K562 (cell line): ENCODE data around the gene CCDC85A. TPM values are rescaled to one million over a fixed set of nuclear protein-coding genes. Genes with fewer than 3 reads are reported as not detected.
A peak's percentile ranks its signal among the peaks of the same experiment; 100 is the strongest.

Source experiments
- ATAC-seq: fragments of 200-7000 bp; cut with Tn5 transposase; 3 replicates; pipeline ENCODE4 v1.9.1; 2020; ENCODE audit warnings: moderate library complexity
- BruUV-seq: library from RNA; stranded (reverse); fragments of 400-500 nt; replicated peaks from 2 replicates; lab custom pipeline; 2021; lab: Mats Ljungman, UMichigan
- CTCF ChIA-PET: fragments of 300-600 bp; formaldehyde crosslinking; extraction: SDS; loops from one replicate; lab custom pipeline; 2021; ENCODE audit warnings: low intra/inter-chr PET ratio; lab: Yijun Ruan, JAX
- POLR2A ChIA-PET: fragments of 300-600, 350-650 bp; sonication (Branson Sonifier 250); formaldehyde crosslinking; extraction: SDS; loops from one replicate; lab custom pipeline; 2021; ENCODE audit warnings: antibody characterized with exemption, inconsistent platforms; lab: Yijun Ruan, JAX
- DNase-seq, 4 experiments: peaks; one replicate each; pipeline versions ENCODE4 v3.0.0 to v3.0.0-alpha.2; 2011 to 2018; ENCODE audit warnings: low spot score in 3 of 4, mixed read lengths in 3 of 4; ENCODE audit errors: extremely low read depth in 1 of 4
- FAIRE-seq: peaks from 2 replicates; lab custom pipeline; 2011; peaks lifted over from hg19 to GRCh38; lab: Jason Lieb, UNC
- H2AFZ ChIP-seq: 2 replicates; pipeline ENCODE4 v1.6.0; 2011; ENCODE audit warnings: low read depth, low read length, control low read depth, inconsistent platforms
- H3K27ac ChIP-seq: fragments of 200-600 bp; 3 replicates; pipeline ENCODE4 v1.8.0; 2011; ENCODE audit warnings: low read depth, mild to moderate bottlenecking, control low read depth, inconsistent platforms, low read length, moderate library complexity, mixed read lengths; ENCODE audit errors: extremely low read depth
- H3K27me3 ChIP-seq, 2 experiments: fragments of 300-600 bp in 1 of 2; 2 replicates in 1 of 2; 3 replicates in 1 of 2; pipeline versions ENCODE4 v1.6.0 to v1.8.0; 2011; ENCODE audit warnings: inconsistent platforms in 2 of 2, low read length in 2 of 2, mild to moderate bottlenecking in 1 of 2, mixed read lengths in 1 of 2, moderate library complexity in 1 of 2; ENCODE audit not compliant: control insufficient read depth in 2 of 2, insufficient read depth in 2 of 2
- H3K36me3 ChIP-seq: fragments of 300-600 bp; 3 replicates; pipeline ENCODE4 v1.8.0; 2011; ENCODE audit warnings: mild to moderate bottlenecking, low read length, inconsistent platforms; ENCODE audit not compliant: control insufficient read depth, insufficient read depth
- H3K4me1 ChIP-seq, 2 experiments: fragments of 200-600 bp in 1 of 2; replicated peaks in 1 of 2; 2 replicates in 1 of 2; 3 replicates in 1 of 2; pipeline versions ENCODE4 v1.5.1 to v1.8.0; 2011; ENCODE audit warnings: inconsistent platforms in 2 of 2, low read length in 2 of 2, mild to moderate bottlenecking in 1 of 2, mixed read lengths in 1 of 2, moderate library complexity in 1 of 2; ENCODE audit not compliant: control insufficient read depth in 2 of 2, insufficient read depth in 2 of 2
- H3K4me2 ChIP-seq: 2 replicates; pipeline ENCODE4 v1.6.1; 2011; ENCODE audit warnings: low read length, control low read depth, inconsistent platforms, mixed read lengths; ENCODE audit not compliant: insufficient read depth
- H3K4me3 ChIP-seq: fragments of 200-600 bp; sonication (generic), shearing (Covaris generic); 2 replicates; pipeline ENCODE4 v1.5.1; 2016; ENCODE audit warnings: control low read depth, inconsistent platforms
- H3K79me2 ChIP-seq: fragments of 200-600 bp; 3 replicates; pipeline ENCODE4 v1.8.0; 2011; ENCODE audit warnings: low read length, inconsistent platforms; ENCODE audit not compliant: control insufficient read depth, insufficient read depth
- H3K9ac ChIP-seq, 2 experiments: 2 replicates each; pipeline versions ENCODE4 v1.6.0 to v1.6.1; 2011; ENCODE audit warnings: low read depth in 2 of 2, low read length in 2 of 2, control low read depth in 1 of 2, inconsistent platforms in 1 of 2, mild to moderate bottlenecking in 1 of 2, mixed read lengths in 1 of 2; ENCODE audit not compliant: insufficient read depth in 1 of 2
- H3K9me1 ChIP-seq: one replicate; pipeline ENCODE4 v1.6.0; 2011; ENCODE audit warnings: inconsistent platforms, mild to moderate bottlenecking, low read length, moderate library complexity; ENCODE audit not compliant: control insufficient read depth, insufficient read depth
- H3K9me3 ChIP-seq: replicated peaks from 2 replicates; pipeline ENCODE4 v1.5.1; 2011; ENCODE audit warnings: low read depth, low read length, inconsistent platforms; ENCODE audit not compliant: control insufficient read depth, insufficient read depth
- H4K20me1 ChIP-seq: replicated peaks from 2 replicates; pipeline ENCODE4 v1.6.1; 2011; ENCODE audit warnings: low read length, inconsistent platforms, mixed read lengths; ENCODE audit not compliant: control insufficient read depth, insufficient read depth
- ARID1B ChIP-seq: fragments of 450-650 bp; IDR thresholded peaks from 2 replicates; pipeline ENCODE4 v1.6.1; 2016; ENCODE audit warnings: antibody characterized with exemption, mild to moderate bottlenecking, inconsistent platforms
- BRF1 ChIP-seq: IDR thresholded peaks from 3 replicates; pipeline ENCODE4 v1.6.1; 2011; ENCODE audit warnings: borderline replicate concordance, mild to moderate bottlenecking; ENCODE audit not compliant: insufficient read length; ENCODE audit errors: extremely low read depth
- ELK1 ChIP-seq: sonication (generic); formaldehyde crosslinking; IDR thresholded peaks from 2 replicates; pipeline ENCODE4 v1.8.1; 2022; ENCODE audit warnings: missing genetic modification reagents
- ETV1 ChIP-seq: fragments of 450-650 bp; conservative IDR thresholded peaks from 2 replicates; pipeline ENCODE4 v1.6.1; 2016; ENCODE audit warnings: missing genetic modification characterization, control low read depth, low read depth, missing compliant biosample characterization
- SPI1 ChIP-seq: IDR thresholded peaks from 2 replicates; pipeline ENCODE4 v1.6.1; 2011; ENCODE audit warnings: low read depth, low read length, control low read depth, borderline replicate concordance
- ZNF212 ChIP-seq: fragments of 450-650 bp; formaldehyde crosslinking; IDR thresholded peaks from 2 replicates; pipeline ENCODE4 v1.4.0; 2020; ENCODE audit warnings: mild to moderate bottlenecking
- ZNF318 ChIP-seq, 2 experiments: fragments of 450-650 bp; IDR thresholded peaks; 2 replicates each; pipeline ENCODE4 v1.6.1; 2016; ENCODE audit warnings: mild to moderate bottlenecking in 2 of 2, borderline replicate concordance in 1 of 2, low read depth in 1 of 2, moderate library complexity in 1 of 2
- WGBS: fragments of 100-300 bp; shearing (Covaris generic); methylation state at CpG from one replicate; pipeline ENCODE4 v1.1.6; 2016; ENCODE audit warnings: low coverage, mixed read lengths; ENCODE audit not compliant: insufficient coverage; ENCODE audit errors: missing lambda C conversion rate; 5-methylcytosine and 5-hydroxymethylcytosine counted together
- in situ Hi-C: fragments of 300-500 bp; cut with MboI; formaldehyde crosslinking; loops from 4 replicates; pipeline ENCODE4 v1.15.0; 2018; ENCODE audit warnings: inconsistent platforms, mixed read lengths
- intact Hi-C: fragments of 100-400 bp; cut with micrococcal nuclease; formaldehyde crosslinking; loops from 2 replicates; pipeline ENCODE4 v1.14.2; 2022
- polyA plus RNA-seq, 8 experiments: library from polyadenylated mRNA; depleted of rRNA in 4 of 8; stranded (reverse) in 5 of 8; unstranded in 3 of 8; fragments of >200 nt; fragmentation: Nextera tagmentation in 2 of 8; fragmentation: Illumina TruSeq in 1 of 8; extraction: Ambion mirVana in 2 of 8; extraction: Trizol in 1 of 8; gene quantifications; 2 replicates each; pipeline versions ENCODE4 v1.2.1 to v1.2.3, GENCODE V29; 2011 to 2014; ENCODE audit warnings: inconsistent platforms in 1 of 8, missing spikeins in 1 of 8
- total RNA-seq, 7 experiments: library from RNA; depleted of rRNA in 6 of 7; stranded (reverse); fragments of >200 nt in 6 of 7; fragmentation: Illumina TruSeq in 2 of 7; extraction: Trizol in 2 of 7; gene quantifications; 2 replicates each; pipeline versions ENCODE4 v1.2.1 to v1.2.3, GENCODE V29; 2011 to 2021; ENCODE audit warnings: low replicate concordance in 1 of 7
- TF ChIP-seq, protein P1 (sequence below): sonication (generic); formaldehyde crosslinking; IDR thresholded peaks from 2 replicates; pipeline ENCODE4 v1.8.0; 2022; ENCODE audit warnings: mild to moderate bottlenecking, low read depth, missing genetic modification reagents
- TF ChIP-seq, protein P2 (sequence below): IDR thresholded peaks from 2 replicates; pipeline ENCODE4 v1.6.1; 2012; ENCODE audit warnings: low read depth, low read length, improper control_type of control experiment, borderline replicate concordance

CCDC85A gene
- total and polyA plus RNA-seq, 9 of the 15 experiments (the other 6 are each of a cell fraction or from before 2014, with no cell fraction given): 0.03 to 0.14 (median 0.10) TPM; not detected in 5

DNA sequence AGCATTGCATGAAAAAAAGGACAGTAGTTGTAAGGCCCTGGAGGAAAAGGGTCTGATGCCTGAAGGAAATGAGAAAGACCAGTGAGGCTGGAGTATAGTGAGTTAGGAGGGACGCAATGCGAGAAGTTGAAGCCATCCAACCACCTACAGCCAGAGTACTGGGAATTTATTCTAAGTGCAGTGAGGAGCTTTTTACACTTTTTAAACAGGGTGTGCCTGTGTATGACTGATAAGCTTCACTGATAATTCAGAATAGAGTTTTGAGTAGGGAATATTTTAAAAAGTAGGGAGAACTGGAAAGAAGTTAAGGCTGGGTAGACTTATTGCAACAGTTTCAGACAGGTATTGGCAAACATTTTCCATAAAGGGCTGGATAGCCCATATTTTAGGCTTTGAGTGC, 35.9 kb upstream of the CCDC85A start:
- DNase-seq (no peak), FAIRE-seq (no peak), ATAC-seq (peak; percentile 30; the same call in 2 of the 3 replicates)
- Histone ChIP-seq H3K9ac (no peak overlapping the region), H3K4me2 (no peak overlapping the region), H2AFZ (no peak overlapping the region), H3K36me3 (no peaks in the 10 kb centered on the region), H3K9me3 (no peaks in the 10 kb centered on the region), H3K4me1 (peaks cover 3 to 17% of the 10 kb centered on the region in 2 experiments; a peak in 3 of 5 replicates), H3K27ac (no peak overlapping the region), H3K4me3 (no peak overlapping the region), H3K9me1 (no peaks in the 10 kb centered on the region), H4K20me1 (no peaks in the 10 kb centered on the region), H3K79me2 (no peaks in the 10 kb centered on the region; the same call in 2 of the 3 replicates), H3K27me3 (no peaks in the 10 kb centered on the region)
- BruUV-seq: no TSS peak
- TF ChIP-seq ELK1 (no peak), BRF1 (no peak), ARID1B (no peak), SPI1 (no peak), ZNF318 (IDR thresholded peaks at IDR 0.05; ENCODE audit: borderline replicate concordance in 1 of 2, low read depth in 1 of 2) (no peak), ETV1 (no peak), ZNF212 (CRISPR knock-in tag) (no peak)
- TF ChIP-seq, protein P1, sequence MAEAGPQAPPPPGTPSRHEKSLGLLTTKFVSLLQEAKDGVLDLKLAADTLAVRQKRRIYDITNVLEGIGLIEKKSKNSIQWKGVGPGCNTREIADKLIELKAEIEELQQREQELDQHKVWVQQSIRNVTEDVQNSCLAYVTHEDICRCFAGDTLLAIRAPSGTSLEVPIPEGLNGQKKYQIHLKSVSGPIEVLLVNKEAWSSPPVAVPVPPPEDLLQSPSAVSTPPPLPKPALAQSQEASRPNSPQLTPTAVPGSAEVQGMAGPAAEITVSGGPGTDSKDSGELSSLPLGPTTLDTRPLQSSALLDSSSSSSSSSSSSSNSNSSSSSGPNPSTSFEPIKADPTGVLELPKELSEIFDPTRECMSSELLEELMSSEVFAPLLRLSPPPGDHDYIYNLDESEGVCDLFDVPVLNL (CRISPR knock-in tag): no peak
- TF ChIP-seq, protein P2, sequence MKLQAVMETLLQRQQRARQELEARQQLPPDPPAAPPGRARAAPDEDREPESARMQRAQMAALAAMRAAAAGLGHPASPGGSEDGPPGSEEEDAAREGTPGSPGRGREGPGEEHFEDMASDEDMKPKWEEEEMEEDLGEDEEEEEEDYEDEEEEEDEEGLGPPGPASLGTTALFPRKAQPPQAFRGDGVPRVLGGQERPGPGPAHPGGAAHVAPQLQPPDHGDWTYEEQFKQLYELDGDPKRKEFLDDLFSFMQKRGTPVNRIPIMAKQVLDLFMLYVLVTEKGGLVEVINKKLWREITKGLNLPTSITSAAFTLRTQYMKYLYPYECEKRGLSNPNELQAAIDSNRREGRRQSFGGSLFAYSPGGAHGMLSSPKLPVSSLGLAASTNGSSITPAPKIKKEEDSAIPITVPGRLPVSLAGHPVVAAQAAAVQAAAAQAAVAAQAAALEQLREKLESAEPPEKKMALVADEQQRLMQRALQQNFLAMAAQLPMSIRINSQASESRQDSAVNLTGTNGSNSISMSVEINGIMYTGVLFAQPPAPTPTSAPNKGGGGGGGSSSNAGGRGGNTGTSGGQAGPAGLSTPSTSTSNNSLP: no peak
- in situ Hi-C loops (no loop called here), intact Hi-C loops (no loop called here)
- POLR2A ChIA-PET: interaction anchor here (0.6 to 1.0 kb wide), 2 partner anchors 28 to 433 kb away, joined by 3 read pairs; no protein-coding TSS in a partner anchor
- CTCF ChIA-PET: no interaction called here
- 39% methylated on average over 2 of the region's 2 CpGs for WGBS
